HG03354 (cell line): ENCODE results near the gene PIK3CB.

Experiments
- ATAC-seq: cut with Tn5 transposase; IDR thresholded peaks from one replicate; pipeline ENCODE4 v1.9.1; 2021; ENCODE audit warnings: mild to moderate bottlenecking; ENCODE audit not compliant: unreplicated experiment, poor library complexity, severe bottlenecking

PIK3CB gene

GRCh38 chr3:138771585-138771984, 63.1 kb downstream of the PIK3CB start:
- no peak for ATAC-seq

DNA sequence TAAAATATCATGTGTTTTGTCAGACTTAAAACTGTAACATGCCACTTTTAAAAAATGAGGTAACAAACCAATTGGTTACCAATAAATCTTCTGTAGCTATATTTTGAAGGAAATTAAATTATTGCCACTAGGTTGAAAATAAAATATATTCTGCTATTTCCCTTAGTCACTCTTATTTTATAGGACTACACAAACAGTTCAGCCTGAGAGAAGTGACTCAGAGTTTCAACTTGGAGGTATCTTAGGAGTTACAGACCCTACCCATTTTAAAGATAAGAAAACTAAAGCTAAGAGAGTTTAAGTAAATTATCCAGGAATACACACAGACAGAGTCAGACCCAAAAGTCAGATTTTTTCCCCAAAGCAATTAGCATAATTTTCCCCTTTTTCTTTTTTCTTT, 65.1 kb downstream of the PIK3CB start:
- no peak for ATAC-seq

GRCh38 chr3:138768946-138769345, 65.8 kb downstream of the PIK3CB start:
- no peak for ATAC-seq

GRCh38 chr3:138768125-138768524, 66.6 kb downstream of the PIK3CB start:
- no peak for ATAC-seq

- ATAC-seq, result no peak
Observed at GRCh38 chr3:138767498-138768104, 67.1 kb downstream of the PIK3CB start.

- no peak for ATAC-seq
Observed at GRCh38 chr3:138761002-138761401, 73.7 kb downstream of the PIK3CB start.

DNA sequence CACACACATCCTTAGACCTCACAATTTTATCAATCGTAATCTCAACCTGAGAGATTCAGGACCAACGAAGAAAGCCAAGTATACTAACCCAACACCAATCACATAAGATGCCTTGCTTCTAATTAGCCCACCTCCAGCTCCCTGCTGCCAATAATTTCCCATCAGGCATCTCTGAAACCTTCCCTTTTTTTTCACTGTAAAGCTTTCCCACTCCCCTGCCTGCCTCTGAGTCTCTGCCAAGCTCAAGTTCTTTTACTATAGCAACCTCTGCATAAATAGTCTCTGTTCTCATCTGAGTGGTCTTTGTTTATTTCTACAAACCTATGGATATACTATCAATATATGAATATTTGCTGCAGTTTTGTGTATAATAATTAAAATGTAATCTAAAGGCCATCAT, 86.5 kb downstream of the PIK3CB start:
- ATAC-seq, result no peak

DNA sequence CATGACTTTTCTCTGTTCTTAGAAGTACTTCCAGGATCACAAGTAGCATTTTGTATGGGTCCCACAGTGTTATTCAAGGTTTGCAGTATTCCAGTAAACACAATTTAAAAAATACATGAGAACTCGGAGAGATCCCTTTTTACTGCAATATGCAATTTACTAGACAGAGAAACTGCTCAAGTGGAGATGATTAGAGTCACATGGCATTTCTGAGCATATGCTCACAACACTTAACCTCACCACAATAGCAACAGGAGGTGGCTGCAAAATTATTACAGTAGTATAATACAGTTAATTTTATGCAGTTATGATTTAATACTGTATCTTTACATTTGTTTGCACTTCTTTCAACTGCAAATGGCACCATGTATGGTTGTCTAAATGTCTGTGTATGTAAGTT, 87.5 kb downstream of the PIK3CB start:
- no peak for ATAC-seq

DNA sequence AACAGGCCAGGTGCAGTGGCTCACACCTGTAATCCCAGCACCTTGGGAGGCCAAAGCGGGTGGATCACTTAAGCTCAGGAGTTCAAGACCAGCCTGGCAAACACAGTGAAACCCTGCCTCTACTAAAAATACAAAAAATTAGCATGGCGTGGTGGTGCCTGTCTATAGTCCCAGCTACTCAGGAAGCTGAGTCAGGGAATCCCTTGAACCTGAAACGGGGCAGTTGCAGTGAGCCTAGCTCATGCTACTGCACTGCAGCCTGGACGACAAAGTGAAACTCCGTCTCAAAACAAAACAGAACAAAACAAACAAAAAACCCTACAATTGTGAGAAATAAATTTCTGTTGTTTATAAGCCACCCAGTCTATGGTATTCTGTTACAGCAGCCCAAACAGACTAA, 94.7 kb downstream of the PIK3CB start:
- no peak for ATAC-seq

- no peak for ATAC-seq
Observed at GRCh38 chr3:138732456-138732855, 102.3 kb downstream of the PIK3CB start.

- ATAC-seq, result no peak
Observed at GRCh38 chr3:138726946-138727730, 107.6 kb downstream of the PIK3CB start.

GRCh38 chr3:138726042-138726441, 108.7 kb downstream of the PIK3CB start:
- peak; percentile 84 for ATAC-seq

GRCh38 chr3:138725116-138725515, 109.6 kb downstream of the PIK3CB start:
- no peak for ATAC-seq

DNA sequence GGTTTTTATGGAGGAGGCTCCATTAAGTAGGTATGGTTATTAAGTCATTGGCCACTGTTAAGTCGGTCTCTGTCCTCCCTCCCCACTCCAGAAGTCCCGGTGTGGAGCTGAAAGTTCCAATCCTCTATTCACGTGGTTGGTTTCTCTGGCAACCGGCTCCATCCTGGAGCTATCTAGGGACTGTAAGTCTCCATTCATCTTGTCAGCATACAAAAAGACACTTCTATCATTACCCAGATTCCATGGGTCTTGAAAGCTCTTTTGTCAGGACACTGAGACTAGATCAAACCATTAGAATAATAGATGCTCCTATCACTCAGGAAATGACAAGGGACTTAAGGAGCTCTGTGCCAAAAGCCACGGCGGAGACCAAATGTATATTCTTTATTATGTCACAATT, 110.3 kb downstream of the PIK3CB start:
- ATAC-seq, result no peak

GRCh38 chr3:138718849-138719248, 115.9 kb downstream of the PIK3CB start:
- ATAC-seq, result no peak

- ATAC-seq, result peak; percentile 55
Observed at GRCh38 chr3:138717348-138717747, 117.4 kb downstream of the PIK3CB start.

DNA sequence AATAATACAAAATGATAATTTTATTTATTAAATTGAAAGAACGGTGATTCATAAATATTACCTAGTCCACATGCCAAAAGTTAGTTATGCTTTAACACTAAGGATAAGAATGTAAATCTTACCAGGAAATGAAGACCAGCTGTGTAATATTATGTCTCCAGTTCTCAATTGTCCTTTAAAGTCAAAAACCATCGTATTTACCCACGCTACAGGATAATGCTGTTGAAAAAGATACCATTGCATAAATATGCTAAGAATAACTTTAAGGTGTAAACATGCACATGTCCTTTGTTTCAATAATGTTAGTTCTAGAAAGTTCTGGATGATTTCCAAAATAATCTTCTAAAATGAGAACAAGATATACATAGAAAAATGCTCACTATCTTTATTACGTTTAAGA, 122.6 kb downstream of the PIK3CB start:
- ATAC-seq, result no peak

- ATAC-seq, result no peak
Observed at GRCh38 chr3:138705675-138706074, 129.1 kb downstream of the PIK3CB start.

- ATAC-seq, result no peak
Observed at GRCh38 chr3:138696666-138697370, 137.9 kb downstream of the PIK3CB start.

GRCh38 chr3:138694287-138695007, 140.3 kb downstream of the PIK3CB start:
- ATAC-seq, result no peak
